Gastroesophageal sphincter (tissue), 4 donors: ENCODE measurements around the gene NFIA. TPM values are rescaled to one million over a fixed set of nuclear protein-coding genes. Genes with fewer than 3 reads are reported as not detected.

Experiments
- ATAC-seq: fragments of 150-250 bp; one replicate; pipeline ENCODE4 v1.9.1; 2016; ENCODE audit warnings: mild to moderate bottlenecking, moderate library complexity
- H3K27ac ChIP-seq, 4 donors: fragments of 200-600 bp; sonication (generic) in 3 of 4; 1 replicate in 3 of 4; 2 replicates in 1 of 4; pipeline ENCODE4 v1.5.1; 2016 to 2019
- H3K27me3 ChIP-seq: fragments of 200-600 bp; sonication (generic); one replicate; pipeline ENCODE4 v1.5.1; 2019
- H3K36me3 ChIP-seq, 2 donors: fragments of 200-600 bp; sonication (generic); one replicate each; pipeline ENCODE4 v1.5.1; 2019; ENCODE audit warnings: control low read depth in 1 of 2
- H3K4me1 ChIP-seq, 3 donors: fragments of 200-600 bp; sonication (generic); 1 replicate in 2 of 3; 2 replicates in 1 of 3; pipeline ENCODE4 v1.5.1; 2016 to 2019; ENCODE audit warnings: control low read depth in 2 of 3
- H3K4me3 ChIP-seq, 2 donors: fragments of 200-600 bp; sonication (generic); one replicate each; pipeline ENCODE4 v1.5.1; 2019; ENCODE audit warnings: mild to moderate bottlenecking in 1 of 2, moderate library complexity in 1 of 2
- H3K9me3 ChIP-seq, 3 donors: fragments of 200-600 bp; sonication (generic); one replicate each; pipeline ENCODE4 v1.5.1; 2017 to 2019; ENCODE audit warnings: control low read depth in 2 of 3
- EP300 ChIP-seq: sonication (generic); formaldehyde crosslinking; IDR thresholded peaks from one replicate; pipeline ENCODE4 v1.6.1; 2017; ENCODE audit warnings: antibody characterized with exemption, mild to moderate bottlenecking
- POLR2A ChIP-seq, 2 donors: fragments of 450-650 bp; IDR thresholded peaks; one replicate each; pipeline ENCODE4 v1.6.1; 2017; ENCODE audit warnings: antibody characterized with exemption in 2 of 2, mild to moderate bottlenecking in 2 of 2, moderate library complexity in 1 of 2
- POLR2AphosphoS5 ChIP-seq: sonication (generic); formaldehyde crosslinking; IDR thresholded peaks from one replicate; pipeline ENCODE4 v1.6.1; 2017; ENCODE audit warnings: antibody characterized with exemption
- WGBS, 2 donors: methylation state at CpG; one replicate each; pipeline ENCODE4 v1.1.5; 2018; ENCODE audit warnings: low coverage in 1 of 2; 5-methylcytosine and 5-hydroxymethylcytosine counted together
- total RNA-seq, 4 donors: library from RNA; depleted of rRNA; stranded (reverse); fragments of >200 nt; gene quantifications; one replicate each; pipeline ENCODE4 v1.1.0, GENCODE V29; 2016
- TF ChIP-seq, protein P1 (sequence below), 4 experiments: fragments of 200-600 bp in 2 of 4; fragments of 450-650 bp in 2 of 4; sonication (generic) in 1 of 4; IDR thresholded peaks; one replicate each; pipeline ENCODE4 v1.5.1; 2017 to 2019; ENCODE audit warnings: antibody characterized with exemption in 4 of 4, mild to moderate bottlenecking in 2 of 4, moderate library complexity in 2 of 4

Gene NFIA
- total RNA-seq, 4 donors from 2014 or later, result 123 to 205 (median 149) TPM

GRCh38 chr1:61469365-61469764, 387.0 kb downstream of the NFIA start:
- 100% methylated on average over 1 of the region's 1 CpG; no CpG with 5 or more reads in 1 of the 2 donors for WGBS, 2 donors
- Histone ChIP-seq H3K27ac (no peak overlapping the region), H3K36me3 (no peaks in the 10 kb centered on the region), H3K4me3 (no peak overlapping the region), H3K27me3 (no peaks in the 10 kb centered on the region), H3K9me3 (no peaks in the 10 kb centered on the region), H3K4me1 (no peaks in the 10 kb centered on the region)
- no peak for ATAC-seq
- TF ChIP-seq POLR2AphosphoS5, result no peak
- TF ChIP-seq, protein P1, sequence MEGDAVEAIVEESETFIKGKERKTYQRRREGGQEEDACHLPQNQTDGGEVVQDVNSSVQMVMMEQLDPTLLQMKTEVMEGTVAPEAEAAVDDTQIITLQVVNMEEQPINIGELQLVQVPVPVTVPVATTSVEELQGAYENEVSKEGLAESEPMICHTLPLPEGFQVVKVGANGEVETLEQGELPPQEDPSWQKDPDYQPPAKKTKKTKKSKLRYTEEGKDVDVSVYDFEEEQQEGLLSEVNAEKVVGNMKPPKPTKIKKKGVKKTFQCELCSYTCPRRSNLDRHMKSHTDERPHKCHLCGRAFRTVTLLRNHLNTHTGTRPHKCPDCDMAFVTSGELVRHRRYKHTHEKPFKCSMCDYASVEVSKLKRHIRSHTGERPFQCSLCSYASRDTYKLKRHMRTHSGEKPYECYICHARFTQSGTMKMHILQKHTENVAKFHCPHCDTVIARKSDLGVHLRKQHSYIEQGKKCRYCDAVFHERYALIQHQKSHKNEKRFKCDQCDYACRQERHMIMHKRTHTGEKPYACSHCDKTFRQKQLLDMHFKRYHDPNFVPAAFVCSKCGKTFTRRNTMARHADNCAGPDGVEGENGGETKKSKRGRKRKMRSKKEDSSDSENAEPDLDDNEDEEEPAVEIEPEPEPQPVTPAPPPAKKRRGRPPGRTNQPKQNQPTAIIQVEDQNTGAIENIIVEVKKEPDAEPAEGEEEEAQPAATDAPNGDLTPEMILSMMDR (IDR thresholded peaks at IDR 0.05), result no peak
- TF ChIP-seq POLR2A (IDR thresholded peaks at IDR 0.05), result no peak
- TF ChIP-seq EP300, result no peak

DNA sequence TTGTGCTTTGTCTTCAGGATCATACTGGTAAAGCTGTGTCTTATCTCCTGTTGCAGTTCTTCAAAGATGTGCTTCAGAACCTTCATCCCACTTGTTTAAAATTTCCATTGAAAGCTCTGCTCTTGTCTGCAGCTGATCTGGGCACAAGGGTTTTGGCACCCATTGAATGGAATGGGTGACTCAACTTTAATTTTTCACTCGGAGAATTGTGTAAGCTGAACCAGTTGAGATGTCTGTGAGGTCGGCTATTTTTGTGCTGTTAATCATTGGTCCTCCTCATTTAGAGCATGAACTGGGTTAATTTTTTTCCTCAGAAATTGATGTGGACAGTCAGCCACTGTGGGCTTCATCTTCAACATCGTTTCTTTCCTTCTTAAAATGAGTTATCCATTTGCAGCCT, 390.5 kb downstream of the NFIA start:
- WGBS, 2 donors, result 25 to 27% methylated on average over 2 to 3 of the region's 3 CpGs
- H3K4me1 ChIP-seq, result no peaks in the 10 kb centered on the region
- no peak overlapping the region for H3K27ac ChIP-seq
- ATAC-seq, result no peak
- H3K27me3 ChIP-seq, result no peaks in the 10 kb centered on the region
- H3K4me3 ChIP-seq, result no peak overlapping the region
- no peaks in the 10 kb centered on the region for H3K9me3 ChIP-seq
- no peak for TF ChIP-seq POLR2AphosphoS5
- TF ChIP-seq, protein P1 (IDR thresholded peaks at IDR 0.05), result no peak
- TF ChIP-seq EP300, result no peak
- TF ChIP-seq POLR2A (IDR thresholded peaks at IDR 0.05), result no peak
- H3K36me3 ChIP-seq, result no peaks in the 10 kb centered on the region

DNA sequence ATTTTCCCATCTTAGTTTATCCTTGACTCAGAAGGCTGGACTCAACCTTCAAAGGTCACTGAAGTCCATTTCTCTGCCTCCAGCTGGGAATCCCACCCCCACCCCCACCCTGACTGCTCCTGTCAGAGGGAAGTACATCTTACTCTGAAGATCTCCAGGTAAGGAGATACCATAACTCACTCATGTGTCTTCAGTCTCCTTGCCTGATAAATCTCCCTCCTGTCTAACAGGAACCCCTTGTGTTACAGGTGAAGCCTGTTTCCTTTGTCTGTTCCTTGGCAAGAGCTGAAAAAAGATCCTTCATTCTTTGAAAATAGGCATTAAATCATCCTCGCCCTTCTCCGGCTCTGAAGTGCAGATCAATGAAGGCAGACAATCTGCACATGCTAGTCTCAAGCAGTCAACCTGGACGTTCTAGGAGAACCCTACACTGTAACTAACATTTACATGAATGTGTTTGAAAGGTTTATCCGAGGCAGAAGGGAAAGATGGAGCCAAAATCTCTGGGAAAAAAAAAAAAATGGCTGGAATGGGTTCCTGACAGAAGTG, 392.0 kb downstream of the NFIA start:
- ATAC-seq, result no peak
- Histone ChIP-seq H3K27ac (no peak overlapping the region), H3K9me3 (no peaks in the 10 kb centered on the region), H3K4me3 (no peak overlapping the region), H3K4me1 (no peaks in the 10 kb centered on the region), H3K27me3 (no peaks in the 10 kb centered on the region), H3K36me3 (no peaks in the 10 kb centered on the region)
- WGBS, 2 donors, result 73 to 74% methylated on average over 4 of the region's 4 CpGs
- TF ChIP-seq POLR2AphosphoS5 (no peak), POLR2A (IDR thresholded peaks at IDR 0.05) (no peak), EP300 (no peak)
- TF ChIP-seq, protein P1 (IDR thresholded peaks at IDR 0.05), result no peak

GRCh38 chr1:61474963-61475362, 392.6 kb downstream of the NFIA start:
- no peak overlapping the region for H3K4me3 ChIP-seq
- H3K27me3 ChIP-seq, result no peaks in the 10 kb centered on the region
- TF ChIP-seq POLR2AphosphoS5 (no peak), POLR2A (IDR thresholded peaks at IDR 0.05) (no peak), EP300 (no peak)
- H3K4me1 ChIP-seq, result no peaks in the 10 kb centered on the region
- H3K27ac ChIP-seq, result no peak overlapping the region
- WGBS, 2 donors, result 76 to 84% methylated on average over 3 of the region's 3 CpGs
- no peaks in the 10 kb centered on the region for H3K36me3 ChIP-seq
- no peaks in the 10 kb centered on the region for H3K9me3 ChIP-seq
- no peak for ATAC-seq

DNA sequence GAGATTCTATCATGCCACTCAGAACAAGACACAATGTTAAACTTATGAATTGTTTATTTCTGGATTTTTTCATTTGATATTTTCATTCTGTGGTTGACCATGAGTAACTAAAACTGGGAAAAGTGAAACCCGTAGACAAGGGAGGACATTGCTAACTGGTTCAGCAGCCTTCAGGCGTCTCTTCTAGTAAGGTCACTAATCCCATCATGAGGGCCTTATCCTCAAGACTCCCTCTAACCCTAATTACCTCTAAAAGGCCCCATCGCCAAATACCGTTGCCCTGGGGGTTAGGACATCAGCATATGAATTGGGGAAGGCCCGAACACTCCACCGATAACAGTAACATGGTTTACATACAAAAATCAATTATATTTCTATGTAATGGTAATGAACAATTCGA, 394.9 kb downstream of the NFIA start:
- WGBS, 2 donors, result 72 to 92% methylated on average over 6 to 7 of the region's 7 CpGs
- H3K4me3 ChIP-seq, result no peak overlapping the region
- H3K9me3 ChIP-seq, result no peaks in the 10 kb centered on the region
- TF ChIP-seq POLR2AphosphoS5 (no peak), POLR2A (IDR thresholded peaks at IDR 0.05) (no peak), EP300 (no peak)
- TF ChIP-seq, protein P1 (IDR thresholded peaks at IDR 0.05), result no peak
- H3K36me3 ChIP-seq, result no peaks in the 10 kb centered on the region
- no peak overlapping the region for H3K27ac ChIP-seq
- H3K4me1 ChIP-seq, result no peaks in the 10 kb centered on the region
- H3K27me3 ChIP-seq, result no peaks in the 10 kb centered on the region
- ATAC-seq, result no peak
